Inferior parietal cortex (tissue), 1 donor: Measurements from ENCODE around the gene SH3BP4.
"Not testable (repeated sequence)": the region's sequence is repeated elsewhere in the genome, so short reads cannot be mapped to it uniquely, and the experiment has no call there.

Experiments
- DNase-seq: peaks from one replicate; pipeline ENCODE4 v3.0.0-alpha.2; 2016; ENCODE audit errors: extremely low spot score

Gene SH3BP4

GRCh38 chr2:235055891-235056516 lies 104.2 kb downstream of the SH3BP4 start:
- no peak for DNase-seq

- DNase-seq: no peak
Observed at GRCh38 chr2:235056768-235057167, 105.0 kb downstream of the SH3BP4 start.

- DNase-seq: not testable (repeated sequence)
Observed at GRCh38 chr2:235057616-235058015, 105.8 kb downstream of the SH3BP4 start.

- DNase-seq: no peak
Observed at GRCh38 chr2:235059161-235059560, 107.3 kb downstream of the SH3BP4 start.

- DNase-seq: no peak
Observed at GRCh38 chr2:235061656-235062055, 109.8 kb downstream of the SH3BP4 start.

GRCh38 chr2:235063471-235063961 lies 111.7 kb downstream of the SH3BP4 start:
- no peak for DNase-seq

GRCh38 chr2:235064976-235065375 lies 113.2 kb downstream of the SH3BP4 start:
- no peak for DNase-seq

- DNase-seq: no peak
Observed at GRCh38 chr2:235066490-235066889, 114.7 kb downstream of the SH3BP4 start.

GRCh38 chr2:235066895-235067294 lies 115.1 kb downstream of the SH3BP4 start:
- no peak for DNase-seq

- DNase-seq: no peak
Observed at GRCh38 chr2:235068701-235069100, 116.9 kb downstream of the SH3BP4 start.

GRCh38 chr2:235070063-235070706 lies 118.4 kb downstream of the SH3BP4 start:
- no peak for DNase-seq

- no peak for DNase-seq
Observed at GRCh38 chr2:235073868-235074413, 122.1 kb downstream of the SH3BP4 start.

GRCh38 chr2:235077046-235077445 lies 125.2 kb downstream of the SH3BP4 start:
- DNase-seq: no peak

- no peak for DNase-seq
Observed at GRCh38 chr2:235078182-235078581, 126.4 kb downstream of the SH3BP4 start.

GRCh38 chr2:235078914-235079472 lies 127.2 kb downstream of the SH3BP4 start:
- DNase-seq: no peak

GRCh38 chr2:235080101-235080500 lies 128.3 kb downstream of the SH3BP4 start:
- no peak for DNase-seq

- no peak for DNase-seq
Observed at GRCh38 chr2:235082578-235083338, 130.9 kb downstream of the SH3BP4 start.

GRCh38 chr2:235083822-235084221 lies 132.0 kb downstream of the SH3BP4 start:
- no peak for DNase-seq

GRCh38 chr2:235084424-235084823 lies 132.6 kb downstream of the SH3BP4 start:
- DNase-seq: no peak

GRCh38 chr2:235085476-235085875 lies 133.7 kb downstream of the SH3BP4 start:
- no peak for DNase-seq

- DNase-seq: no peak
Observed at GRCh38 chr2:235086481-235087184, 134.8 kb downstream of the SH3BP4 start.
